Liver (tissue), 9 donors: Measurements from ENCODE around the gene ZNF415. TPM values are rescaled to one million over a fixed set of nuclear protein-coding genes. Genes with fewer than 3 reads are reported as not detected.

Experiments
- DNase-seq: peaks from one replicate; pipeline ENCODE4 v3.0.0-alpha.2; 2017; ENCODE audit warnings: low spot score
- H3K27ac ChIP-seq, 2 donors: one replicate each; pipeline ENCODE4 v1.7.0; 2013; ENCODE audit warnings: inconsistent platforms in 2 of 2, low read length in 2 of 2, control low read depth in 1 of 2, low read depth in 1 of 2, mild to moderate bottlenecking in 1 of 2
- H3K27me3 ChIP-seq, 4 donors: one replicate each; pipeline versions ENCODE4 v1.6.1 to v1.7.0; 2013; ENCODE audit warnings: low read length in 3 of 4, inconsistent platforms in 1 of 4, mild to moderate bottlenecking in 1 of 4, moderate library complexity in 1 of 4; ENCODE audit not compliant: control insufficient read depth in 4 of 4, insufficient read depth in 4 of 4
- H3K36me3 ChIP-seq, 4 donors: one replicate each; pipeline versions ENCODE4 v1.6.1 to v1.7.0; 2013; ENCODE audit warnings: low read length in 3 of 4, mild to moderate bottlenecking in 3 of 4, low read depth in 1 of 4, moderate library complexity in 1 of 4; ENCODE audit not compliant: control insufficient read depth in 4 of 4, insufficient read depth in 3 of 4
- H3K4me1 ChIP-seq, 4 donors: one replicate each; pipeline versions ENCODE4 v1.6.1 to v1.7.0; 2013; ENCODE audit warnings: low read length in 3 of 4, mild to moderate bottlenecking in 3 of 4, moderate library complexity in 1 of 4; ENCODE audit not compliant: control insufficient read depth in 4 of 4, insufficient read depth in 4 of 4
- H3K4me3 ChIP-seq, 3 donors: one replicate each; pipeline versions ENCODE4 v1.6.1 to v1.7.0; 2013; ENCODE audit warnings: low read length in 3 of 3, control low read depth in 1 of 3, low read depth in 1 of 3, mild to moderate bottlenecking in 1 of 3
- H3K9ac ChIP-seq, 2 donors: one replicate each; pipeline ENCODE4 v1.7.0; 2013; ENCODE audit warnings: low read length in 2 of 2, mild to moderate bottlenecking in 2 of 2, moderate library complexity in 2 of 2, control low read depth in 1 of 2, low read depth in 1 of 2
- H3K9me3 ChIP-seq, 4 donors: one replicate each; pipeline versions ENCODE4 v1.6.1 to v1.7.0; 2013; ENCODE audit warnings: low read length in 3 of 4; ENCODE audit not compliant: control insufficient read depth in 4 of 4
- CTCF ChIP-seq: fragments of 150-350 bp; IDR thresholded peaks from 2 replicates; pipeline ENCODE4 v1.5.1; 2017; ENCODE audit warnings: improper control_type of control experiment, low read depth, low read length; ENCODE audit not compliant: missing input control
- EGR1 ChIP-seq, 2 donors: IDR thresholded peaks; 2 replicates each; pipeline ENCODE4 v1.6.1; 2016 to 2018; ENCODE audit warnings: antibody characterized with exemption in 2 of 2, low read depth in 2 of 2
- FOXA1 ChIP-seq: IDR thresholded peaks from 2 replicates; pipeline ENCODE4 v1.6.1; 2016; ENCODE audit warnings: antibody characterized with exemption
- GABPA ChIP-seq, 2 donors: IDR thresholded peaks in 1 of 2; conservative IDR thresholded peaks in 1 of 2; 2 replicates each; pipeline ENCODE4 v1.6.1; 2016; ENCODE audit warnings: antibody characterized with exemption in 2 of 2, mild to moderate bottlenecking in 1 of 2, moderate library complexity in 1 of 2
- HNF4A ChIP-seq, 2 donors: conservative IDR thresholded peaks; 2 replicates each; pipeline ENCODE4 v1.6.1; 2016; ENCODE audit warnings: antibody characterized with exemption in 2 of 2, mild to moderate bottlenecking in 2 of 2
- HNF4G ChIP-seq: IDR thresholded peaks from 2 replicates; pipeline ENCODE4 v1.6.1; 2016; ENCODE audit warnings: antibody characterized with exemption
- NR2F2 ChIP-seq: IDR thresholded peaks from 2 replicates; pipeline ENCODE4 v1.6.1; 2016; ENCODE audit warnings: antibody characterized with exemption
- RAD21 ChIP-seq, 2 donors: IDR thresholded peaks; 2 replicates each; pipeline ENCODE4 v1.6.1; 2016; ENCODE audit warnings: antibody characterized with exemption in 2 of 2, mild to moderate bottlenecking in 2 of 2
- REST ChIP-seq: IDR thresholded peaks from 2 replicates; pipeline ENCODE4 v1.6.1; 2016; ENCODE audit warnings: antibody characterized with exemption, mild to moderate bottlenecking
- RXRA ChIP-seq, 2 donors: IDR thresholded peaks; 2 replicates each; pipeline ENCODE4 v1.6.1; 2017 to 2018; ENCODE audit warnings: antibody characterized with exemption in 2 of 2, mild to moderate bottlenecking in 1 of 2
- SP1 ChIP-seq: IDR thresholded peaks from 2 replicates; pipeline ENCODE4 v1.6.1; 2018; ENCODE audit warnings: antibody characterized with exemption, mild to moderate bottlenecking
- TAF1 ChIP-seq: conservative IDR thresholded peaks from 2 replicates; pipeline ENCODE4 v1.6.1; 2016; ENCODE audit warnings: antibody characterized with exemption, mild to moderate bottlenecking
- YY1 ChIP-seq: IDR thresholded peaks from 2 replicates; pipeline ENCODE4 v1.6.1; 2016; ENCODE audit warnings: antibody characterized with exemption, mild to moderate bottlenecking
- WGBS: extraction: QIAGEN DNeasy Blood & Tissue Kit; methylation state at CpG from one replicate; pipeline ENCODE4 v1.1.7; 2013; 5-methylcytosine and 5-hydroxymethylcytosine counted together
- polyA plus RNA-seq, 2 donors: library from polyadenylated mRNA; stranded (reverse) in 1 of 2; unstranded in 1 of 2; fragments of 200-250 nt in 1 of 2; fragments of >200 nt in 1 of 2; fragmentation: Nextera tagmentation in 1 of 2; extraction: Ambion mirVana in 1 of 2; gene quantifications; one replicate each; pipeline versions ENCODE4 v1.2.1 to v1.2.3, GENCODE V29; 2013 to 2015
- total RNA-seq, 2 donors: library from RNA; depleted of rRNA; stranded (reverse); fragments of >200 nt; gene quantifications; one replicate each; pipeline ENCODE4 v1.2.3, GENCODE V29; 2014
- TF ChIP-seq, protein P1 (sequence below): IDR thresholded peaks from 2 replicates; pipeline ENCODE4 v1.6.1; 2016; ENCODE audit warnings: antibody characterized with exemption
- TF ChIP-seq, protein P2 (sequence below): IDR thresholded peaks from 2 replicates; pipeline ENCODE4 v1.6.1; 2016; ENCODE audit warnings: antibody characterized with exemption
- donor health status: healthy.
- donor health status: healthy.
- donor health status: healthy.
- donor health status: healthy.
- donor health status: healthy.

The ZNF415 gene
- total and polyA plus RNA-seq, 4 donors = 0.65 to 2.4 (median 1.2) TPM

- no peaks in the 10 kb centered on the region for H3K4me1 ChIP-seq
- peaks cover 4 to 9% (median 7%) of the 10 kb centered on the region in 4 donors for H3K9me3 ChIP-seq
- no peak overlapping the region for H3K4me3 ChIP-seq
- H3K9ac ChIP-seq = no peak overlapping the region
- peaks cover 0 to 47% (median 25%) of the 10 kb centered on the region in 4 donors for H3K36me3 ChIP-seq
- H3K27ac ChIP-seq = no peak overlapping the region
- no peaks in the 10 kb centered on the region for H3K27me3 ChIP-seq
- 97% methylated on average over 3 of the region's 3 CpGs for WGBS
- DNase-seq = no peak
- TF ChIP-seq NR2F2 (no peak), EGR1 (IDR thresholded peaks at IDR 0.05; ENCODE audit: low read depth in 2 of 2) (no peak), GABPA (IDR thresholded peaks at IDR 0.05 in 1 of 2, conservative IDR thresholded peaks at IDR 0.05 in 1 of 2) (no peak), RAD21 (IDR thresholded peaks at IDR 0.05) (no peak), FOXA1 (no peak), SP1 (no peak), HNF4G (no peak), RXRA (IDR thresholded peaks at IDR 0.05) (no peak), YY1 (no peak), CTCF (no peak), HNF4A (conservative IDR thresholded peaks at IDR 0.05) (no peak), TAF1 (no peak)
- TF ChIP-seq, protein P1, sequence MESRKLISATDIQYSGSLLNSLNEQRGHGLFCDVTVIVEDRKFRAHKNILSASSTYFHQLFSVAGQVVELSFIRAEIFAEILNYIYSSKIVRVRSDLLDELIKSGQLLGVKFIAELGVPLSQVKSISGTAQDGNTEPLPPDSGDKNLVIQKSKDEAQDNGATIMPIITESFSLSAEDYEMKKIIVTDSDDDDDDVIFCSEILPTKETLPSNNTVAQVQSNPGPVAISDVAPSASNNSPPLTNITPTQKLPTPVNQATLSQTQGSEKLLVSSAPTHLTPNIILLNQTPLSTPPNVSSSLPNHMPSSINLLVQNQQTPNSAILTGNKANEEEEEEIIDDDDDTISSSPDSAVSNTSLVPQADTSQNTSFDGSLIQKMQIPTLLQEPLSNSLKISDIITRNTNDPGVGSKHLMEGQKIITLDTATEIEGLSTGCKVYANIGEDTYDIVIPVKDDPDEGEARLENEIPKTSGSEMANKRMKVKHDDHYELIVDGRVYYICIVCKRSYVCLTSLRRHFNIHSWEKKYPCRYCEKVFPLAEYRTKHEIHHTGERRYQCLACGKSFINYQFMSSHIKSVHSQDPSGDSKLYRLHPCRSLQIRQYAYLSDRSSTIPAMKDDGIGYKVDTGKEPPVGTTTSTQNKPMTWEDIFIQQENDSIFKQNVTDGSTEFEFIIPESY = no peak
- TF ChIP-seq, protein P2, sequence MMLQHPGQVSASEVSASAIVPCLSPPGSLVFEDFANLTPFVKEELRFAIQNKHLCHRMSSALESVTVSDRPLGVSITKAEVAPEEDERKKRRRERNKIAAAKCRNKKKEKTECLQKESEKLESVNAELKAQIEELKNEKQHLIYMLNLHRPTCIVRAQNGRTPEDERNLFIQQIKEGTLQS = no peak
Observed at GRCh38 chr19:53082929-53083328, 49.8 kb downstream of the ZNF415 start.

DNA sequence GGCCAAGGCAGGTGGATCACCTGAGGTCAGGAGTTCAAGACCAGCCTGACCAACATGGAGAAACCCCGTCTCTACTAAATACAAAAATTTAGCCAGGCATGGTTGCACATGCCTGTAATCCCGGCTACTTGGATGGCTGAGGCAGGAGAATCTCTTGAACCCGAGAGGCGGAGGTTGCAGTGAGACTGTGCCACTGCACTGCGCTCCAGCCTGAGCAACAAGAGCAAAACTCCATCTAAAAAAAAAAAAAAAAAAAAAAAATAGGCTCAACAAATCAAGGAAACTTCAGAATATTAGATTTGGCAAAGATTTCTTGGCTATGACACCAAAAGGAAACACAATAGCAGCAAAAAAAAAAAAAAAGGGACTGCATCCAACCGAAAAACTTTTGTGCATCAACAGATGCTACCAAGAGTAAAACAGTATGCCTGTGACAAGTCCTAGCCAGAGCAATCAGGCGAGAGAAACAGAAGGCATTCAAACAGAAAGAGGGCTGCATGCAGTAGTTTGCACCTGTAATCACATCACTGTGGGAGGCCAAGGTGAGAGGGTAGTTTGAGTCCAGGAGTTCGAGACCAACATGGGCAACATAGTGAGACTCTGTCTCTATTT is 53.3 kb downstream of the ZNF415 start:
- Histone ChIP-seq H3K4me1 (no peaks in the 10 kb centered on the region), H3K36me3 (peaks cover 2 to 37% (median 19%) of the 10 kb centered on the region in 4 donors), H3K9me3 (peaks cover 14 to 24% (median 17%) of the 10 kb centered on the region in 4 donors), H3K9ac (no peak overlapping the region), H3K4me3 (no peak overlapping the region), H3K27ac (no peak overlapping the region), H3K27me3 (no peaks in the 10 kb centered on the region)
- WGBS = 71% methylated on average over 8 of the region's 8 CpGs
- DNase-seq = no peak
- TF ChIP-seq CTCF (no peak), REST (no peak), HNF4A (conservative IDR thresholded peaks at IDR 0.05) (no peak), SP1 (no peak)
